Heart left ventricle (tissue), 16 donors: ENCODE measurements around the gene ZNF691. TPM values are rescaled to one million over a fixed set of nuclear protein-coding genes. Genes with fewer than 3 reads are reported as not detected.

Experiments used
- ATAC-seq, 4 donors: fragments of 200-7000 bp; cut with Tn5 transposase; one replicate each; pipeline ENCODE4 v1.9.1; 2020 to 2022; ENCODE audit warnings: moderate library complexity in 4 of 4, mild to moderate bottlenecking in 3 of 4, moderate number of reproducible peaks in 1 of 4
- DNase-seq, 5 donors: peaks; one replicate each; pipeline ENCODE4 v3.0.0-alpha.2; 2020
- H3K27ac ChIP-seq, 12 donors: fragments of 200-600 bp; sonication (generic) in 4 of 12; one replicate each; pipeline versions ENCODE4 v1.5.0 to v1.8.0; 2016 to 2022; ENCODE audit warnings: mild to moderate bottlenecking in 2 of 12
- H3K27me3 ChIP-seq, 9 donors: fragments of 200-600 bp; sonication (generic) in 2 of 9; one replicate each; pipeline versions ENCODE4 v1.5.1 to v1.8.0; 2016 to 2022; ENCODE audit warnings: mild to moderate bottlenecking in 3 of 9
- H3K36me3 ChIP-seq, 9 donors: fragments of 200-600 bp; sonication (generic) in 2 of 9; one replicate each; pipeline versions ENCODE4 v1.5.0 to v1.8.0; 2018 to 2022; ENCODE audit warnings: mild to moderate bottlenecking in 2 of 9
- H3K4me1 ChIP-seq, 12 donors: fragments of 200-600 bp; sonication (generic) in 4 of 12; one replicate each; pipeline versions ENCODE4 v1.5.0 to v1.8.0; 2016 to 2022; ENCODE audit warnings: mild to moderate bottlenecking in 3 of 12
- H3K4me3 ChIP-seq, 12 donors: fragments of 200-600 bp; sonication (generic) in 4 of 12; one replicate each; pipeline versions ENCODE4 v1.5.0 to v1.8.0; 2017 to 2022; ENCODE audit warnings: mild to moderate bottlenecking in 9 of 12, moderate library complexity in 4 of 12
- H3K9me3 ChIP-seq, 12 donors: fragments of 200-600 bp; sonication (generic) in 4 of 12; one replicate each; pipeline versions ENCODE4 v1.5.0 to v1.8.0; 2016 to 2022; ENCODE audit warnings: mild to moderate bottlenecking in 1 of 12
- POLR2A ChIP-seq, 2 donors: fragments of 450-650 bp; IDR thresholded peaks; one replicate each; pipeline ENCODE4 v1.6.1; 2017; ENCODE audit warnings: antibody characterized with exemption in 2 of 2, mild to moderate bottlenecking in 2 of 2, moderate library complexity in 2 of 2
- WGBS, 4 donors: extraction: QIAGEN DNeasy Blood & Tissue Kit in 2 of 4; methylation state at CpG; one replicate each; pipeline versions ENCODE4 v1.1.5 to v1.1.7; 2013 to 2018; 5-methylcytosine and 5-hydroxymethylcytosine counted together
- intact Hi-C, 10 donors: fragments of 100-400 bp; cut with DNase I; formaldehyde crosslinking; loops; one replicate each; pipeline versions ENCODE4 v1.11.1 to v1.14.2; 2022
- polyA plus RNA-seq, 2 donors: library from polyadenylated mRNA; stranded (reverse); fragments of 200-250 nt; gene quantifications; one replicate each; pipeline ENCODE4 v1.2.3, GENCODE V29; 2013
- total RNA-seq, 9 donors: library from RNA; depleted of rRNA in 2 of 9; stranded (reverse); fragments of >200 nt in 2 of 9; fragmentation: NEBNext Ultra II Directional in 3 of 9; extraction: Animal tissue kit (Norgen Biotek cat#: 25700) in 3 of 9; gene quantifications; one replicate each; pipeline versions ENCODE4 v1.1.0 to v1.2.4, GENCODE V29; 2016 to 2023
- TF ChIP-seq, protein P1 (sequence below), 12 donors: fragments of 200-600 bp; sonication (generic) in 4 of 12; IDR thresholded peaks; one replicate each; pipeline versions ENCODE4 v1.5.0 to v1.8.0; 2018 to 2022; ENCODE audit warnings: antibody characterized with exemption in 12 of 12, mild to moderate bottlenecking in 5 of 12
- donor health status: ischemic (EF 13 %, LVEDD 7.1; RV severe dilation, severe dysfunction).
- donor health status: healthy with polysubstance abuse.
- donor health status: DM: no; HTN: yes; CAD: no.
- donor health status: DM: no; HTN: no; CAD: no.
- donor health status: ischemic (EF 25% LVEDD 6.9; RV normal size, moderate dysfunction).
- donor health status: ischemic (EF 25% LVEDD 5.7; RV mildly dilated, moderate dysfunction).
- donor health status: healthy.
- donor health status: DM: yes; HTN: yes; CAD: no.
- donor health status: ischemic (EF 35%, LVEDD 5.7; RV mildly dilated, moderate dysfunction).
- donor health status: nonischemic (EF 11% LVEDD 7.7; RV severe dilation, severe dysfunction).
- donor health status: DM: yes; HTN: yes; CAD: no.
- donor health status: PGD.
- donor health status: ischemic (EF 29% LVEDD 5.4; RV normal size, mild dysfunction).
- donor health status: nonischemic (EF 23%, LVEDD 6.1; RV moderate dilation, normal function).

The ZNF691 gene
- total and polyA plus RNA-seq, 11 donors: 4.9 to 11.6 (median 8.0) TPM

DNA sequence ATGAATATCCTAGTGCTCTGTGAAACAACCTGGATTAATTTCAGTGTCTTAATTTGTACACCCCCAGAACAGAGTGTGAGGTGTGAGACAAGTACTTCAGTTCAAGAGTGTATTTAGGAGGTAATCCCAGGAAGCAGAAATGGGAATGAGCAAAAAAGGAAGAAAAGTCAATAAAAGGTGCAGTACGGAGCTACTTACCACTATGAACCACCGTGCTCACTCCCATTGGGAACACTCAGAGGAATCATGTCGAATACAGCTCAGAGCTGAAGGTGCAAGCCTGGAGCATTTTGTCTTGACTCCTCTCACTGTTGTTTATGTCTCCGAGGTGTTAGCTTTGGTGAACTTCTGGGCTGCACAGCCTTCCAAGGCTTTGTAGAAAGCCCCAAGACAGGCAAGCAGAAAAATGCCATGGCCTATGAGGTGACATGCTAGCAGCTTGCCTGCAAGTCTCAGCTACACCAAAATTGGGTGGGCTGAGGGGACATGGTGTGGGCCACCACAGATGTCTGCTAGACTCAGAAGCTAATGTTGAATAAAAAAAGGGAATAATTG, 21.9 kb upstream of the ZNF691 start:
- Histone ChIP-seq H3K4me1 (peaks cover 0 to 12% (median 0%) of the 10 kb centered on the region in 12 donors), H3K27ac (no peak overlapping the region), H3K27me3 (no peaks in the 10 kb centered on the region), H3K4me3 (no peak overlapping the region), H3K36me3 (peaks cover 0 to 11% (median 0%) of the 10 kb centered on the region in 9 donors), H3K9me3 (no peaks in the 10 kb centered on the region)
- no peak for TF ChIP-seq POLR2A (IDR thresholded peaks at IDR 0.05)
- TF ChIP-seq, protein P1, sequence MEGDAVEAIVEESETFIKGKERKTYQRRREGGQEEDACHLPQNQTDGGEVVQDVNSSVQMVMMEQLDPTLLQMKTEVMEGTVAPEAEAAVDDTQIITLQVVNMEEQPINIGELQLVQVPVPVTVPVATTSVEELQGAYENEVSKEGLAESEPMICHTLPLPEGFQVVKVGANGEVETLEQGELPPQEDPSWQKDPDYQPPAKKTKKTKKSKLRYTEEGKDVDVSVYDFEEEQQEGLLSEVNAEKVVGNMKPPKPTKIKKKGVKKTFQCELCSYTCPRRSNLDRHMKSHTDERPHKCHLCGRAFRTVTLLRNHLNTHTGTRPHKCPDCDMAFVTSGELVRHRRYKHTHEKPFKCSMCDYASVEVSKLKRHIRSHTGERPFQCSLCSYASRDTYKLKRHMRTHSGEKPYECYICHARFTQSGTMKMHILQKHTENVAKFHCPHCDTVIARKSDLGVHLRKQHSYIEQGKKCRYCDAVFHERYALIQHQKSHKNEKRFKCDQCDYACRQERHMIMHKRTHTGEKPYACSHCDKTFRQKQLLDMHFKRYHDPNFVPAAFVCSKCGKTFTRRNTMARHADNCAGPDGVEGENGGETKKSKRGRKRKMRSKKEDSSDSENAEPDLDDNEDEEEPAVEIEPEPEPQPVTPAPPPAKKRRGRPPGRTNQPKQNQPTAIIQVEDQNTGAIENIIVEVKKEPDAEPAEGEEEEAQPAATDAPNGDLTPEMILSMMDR (IDR thresholded peaks at IDR 0.05): no peak
- ATAC-seq (no peak), DNase-seq (no peak)
- WGBS, 4 donors: 90 to 96% (median 94%) methylated on average over 4 of the region's 4 CpGs
- intact Hi-C loops: loop anchor here in 1 of 10 donors (5.0 kb wide), 1 partner anchor 57 kb away; the partner anchor contains the start of genes C1orf50 and P3H1

GRCh38 chr1:42825036-42825851, 21.2 kb upstream of the ZNF691 start:
- no peak for ATAC-seq
- Histone ChIP-seq H3K27ac (no peak overlapping the region), H3K36me3 (peaks cover 0 to 11% (median 0%) of the 10 kb centered on the region in 9 donors), H3K27me3 (no peaks in the 10 kb centered on the region), H3K9me3 (no peaks in the 10 kb centered on the region), H3K4me3 (no peak overlapping the region), H3K4me1 (peaks cover 0 to 12% (median 0%) of the 10 kb centered on the region in 12 donors)
- 74 to 81% (median 79%) methylated on average over 10 of the region's 10 CpGs for WGBS, 4 donors
- intact Hi-C loops: no loop called here
- no peak for TF ChIP-seq POLR2A (IDR thresholded peaks at IDR 0.05)
- TF ChIP-seq, protein P1 (IDR thresholded peaks at IDR 0.05): no peak
- DNase-seq: no peak

GRCh38 chr1:42830631-42831030, 15.8 kb upstream of the ZNF691 start:
- H3K36me3 ChIP-seq: peaks cover 0 to 25% (median 9%) of the 10 kb centered on the region in 9 donors
- no peak for TF ChIP-seq POLR2A (IDR thresholded peaks at IDR 0.05)
- TF ChIP-seq, protein P1 (IDR thresholded peaks at IDR 0.05): no peak
- no peaks in the 10 kb centered on the region for H3K27me3 ChIP-seq
- no peak overlapping the region for H3K27ac ChIP-seq
- 89 to 94% (median 91%) methylated on average over 17 of the region's 17 CpGs for WGBS, 4 donors
- no peaks in the 10 kb centered on the region for H3K4me1 ChIP-seq
- intact Hi-C loops: no loop called here
- no peaks in the 10 kb centered on the region for H3K9me3 ChIP-seq
- DNase-seq (no peak), ATAC-seq (no peak)
- H3K4me3 ChIP-seq: no peak overlapping the region

DNA sequence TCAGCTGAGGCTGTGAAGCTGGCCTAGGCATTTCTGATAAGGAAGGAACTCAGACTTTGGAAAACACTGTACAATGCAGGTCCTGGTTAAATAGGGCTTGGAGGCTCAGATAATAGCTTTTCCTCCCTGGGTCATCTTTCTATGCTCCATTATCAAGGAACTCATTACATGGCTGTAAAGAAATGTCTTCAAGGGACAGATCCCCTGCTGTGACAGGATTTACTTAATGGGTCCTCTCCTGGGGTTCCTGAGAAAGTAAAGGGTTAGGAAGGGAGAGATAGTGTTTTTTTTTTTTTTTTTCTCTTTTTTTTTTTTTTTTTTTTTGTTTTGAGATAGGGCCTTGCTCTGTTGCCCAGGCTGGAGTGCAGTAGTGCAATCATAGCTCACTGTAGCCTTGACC, 15.1 kb upstream of the ZNF691 start:
- no peak for ATAC-seq
- intact Hi-C loops: no loop called here
- TF ChIP-seq POLR2A (IDR thresholded peaks at IDR 0.05): no peak
- TF ChIP-seq, protein P1 (IDR thresholded peaks at IDR 0.05): no peak

More for the DNA sequence above, 15.1 kb upstream of the ZNF691 start:
- Histone ChIP-seq H3K27me3 (no peaks in the 10 kb centered on the region), H3K4me1 (no peaks in the 10 kb centered on the region), H3K9me3 (no peaks in the 10 kb centered on the region), H3K27ac (no peak overlapping the region), H3K36me3 (peaks cover 0 to 25% (median 9%) of the 10 kb centered on the region in 9 donors), H3K4me3 (no peak overlapping the region)
- no peak for DNase-seq
